ENCODE results near the gene MED13L.

The MED13L gene

GRCh38 chr12:115920395-115921183 is 356.9 kb downstream of the MED13L start:
- no peaks in the 10 kb centered on the region for H3K4me1 ChIP-seq (ENCODE audit: control insufficient read depth, low read depth, low read length)
- no peaks in the 10 kb centered on the region for H3K36me3 ChIP-seq (ENCODE audit: control insufficient read depth, insufficient read depth, low read length)
- H3K9ac ChIP-seq (ENCODE audit: low read length) = no peak overlapping the region
- DNase-seq = no peak
- no peak overlapping the region for H2BK5ac ChIP-seq (ENCODE audit: low read length)
- H4K5ac ChIP-seq (ENCODE audit: low read length) = no peak overlapping the region
- H3K79me2 ChIP-seq (ENCODE audit: control insufficient read depth, insufficient read depth, low read length) = no peaks in the 10 kb centered on the region
- WGBS (ENCODE audit: extremely low coverage, insufficient coverage, low lambda C conversion rate) = no CpG with 5 or more reads among the region's 3 CpGs
- no peak overlapping the region for H3K27ac ChIP-seq (ENCODE audit: low read depth, low read length)
- no peak overlapping the region for H3K4me3 ChIP-seq (ENCODE audit: low read length)
- no peak overlapping the region for H2BK15ac ChIP-seq (replicated peaks; ENCODE audit: low read depth)
- no peaks in the 10 kb centered on the region for H3K79me1 ChIP-seq (ENCODE audit: low read length)
- H3K27me3 ChIP-seq (ENCODE audit: insufficient read depth, low read length, poor library complexity) = no peaks in the 10 kb centered on the region
- no peak overlapping the region for H3K56ac ChIP-seq (ENCODE audit: low read length)
- H3K23ac ChIP-seq (ENCODE audit: low read length) = no peak overlapping the region
- no peak overlapping the region for H4K8ac ChIP-seq (ENCODE audit: low read depth, low read length)
- no peak overlapping the region for H3K4me2 ChIP-seq (ENCODE audit: low read length)
- no peak overlapping the region for H3K18ac ChIP-seq (ENCODE audit: low read length)
- no peak overlapping the region for H2BK120ac ChIP-seq (ENCODE audit: low read depth, low read length)
- no peak overlapping the region for H3K4ac ChIP-seq (ENCODE audit: low read depth, low read length)
- H2AK5ac ChIP-seq (ENCODE audit: low read length) = no peak overlapping the region

- Histone ChIP-seq H2BK5ac (ENCODE audit: low read length) (no peak overlapping the region), H3K4me1 (ENCODE audit: control insufficient read depth, low read depth, low read length) (no peaks in the 10 kb centered on the region), H3K79me1 (ENCODE audit: low read length) (no peaks in the 10 kb centered on the region), H3K56ac (ENCODE audit: low read length) (no peak overlapping the region), H2BK120ac (ENCODE audit: low read depth, low read length) (no peak overlapping the region), H3K27me3 (ENCODE audit: insufficient read depth, low read length, poor library complexity) (no peaks in the 10 kb centered on the region), H4K8ac (ENCODE audit: low read depth, low read length) (no peak overlapping the region), H3K23ac (ENCODE audit: low read length) (no peak overlapping the region), H3K27ac (ENCODE audit: low read depth, low read length) (no peak overlapping the region), H3K9ac (ENCODE audit: low read length) (no peak overlapping the region), H3K4ac (ENCODE audit: low read depth, low read length) (no peak overlapping the region), H3K4me2 (ENCODE audit: low read length) (no peak overlapping the region), H2BK15ac (replicated peaks; ENCODE audit: low read depth) (no peak overlapping the region), H3K18ac (ENCODE audit: low read length) (no peak overlapping the region), H2AK5ac (ENCODE audit: low read length) (no peak overlapping the region), H4K5ac (ENCODE audit: low read length) (no peak overlapping the region), H3K79me2 (ENCODE audit: control insufficient read depth, insufficient read depth, low read length) (no peaks in the 10 kb centered on the region), H3K36me3 (ENCODE audit: control insufficient read depth, insufficient read depth, low read length) (no peaks in the 10 kb centered on the region), H3K4me3 (ENCODE audit: low read length) (no peak overlapping the region)
- peak; percentile 14 for DNase-seq
- no CpG with 5 or more reads among the region's 7 CpGs for WGBS (ENCODE audit: extremely low coverage, insufficient coverage, low lambda C conversion rate)
These were observed 358.7 kb downstream of the MED13L start for GRCh38 chr12:115918763-115919162.

- Histone ChIP-seq H3K9ac (ENCODE audit: low read length) (peak overlapping the region; percentile 45), H3K27ac (ENCODE audit: low read depth, low read length) (no peak overlapping the region), H3K4me1 (ENCODE audit: control insufficient read depth, low read depth, low read length) (no peaks in the 10 kb centered on the region), H3K56ac (ENCODE audit: low read length) (peak overlapping the region; percentile 78), H2BK15ac (replicated peaks; ENCODE audit: low read depth) (no peak overlapping the region), H2BK120ac (ENCODE audit: low read depth, low read length) (no peak overlapping the region), H3K4me3 (ENCODE audit: low read length) (no peak overlapping the region), H3K4me2 (ENCODE audit: low read length) (peak overlapping the region; percentile 2), H3K18ac (ENCODE audit: low read length) (no peak overlapping the region), H3K79me1 (ENCODE audit: low read length) (no peaks in the 10 kb centered on the region), H2AK5ac (ENCODE audit: low read length) (no peak overlapping the region), H4K8ac (ENCODE audit: low read depth, low read length) (no peak overlapping the region), H3K27me3 (ENCODE audit: insufficient read depth, low read length, poor library complexity) (no peaks in the 10 kb centered on the region), H3K36me3 (ENCODE audit: control insufficient read depth, insufficient read depth, low read length) (no peaks in the 10 kb centered on the region), H3K79me2 (ENCODE audit: control insufficient read depth, insufficient read depth, low read length) (no peaks in the 10 kb centered on the region), H4K5ac (ENCODE audit: low read length) (no peak overlapping the region), H3K4ac (ENCODE audit: low read depth, low read length) (no peak overlapping the region), H2BK5ac (ENCODE audit: low read length) (no peak overlapping the region), H3K23ac (ENCODE audit: low read length) (no peak overlapping the region)
- peak; percentile 60 for DNase-seq
- WGBS (ENCODE audit: extremely low coverage, insufficient coverage, low lambda C conversion rate) = no CpG with 5 or more reads among the region's 57 CpGs
These were observed 360.4 kb downstream of the MED13L start for GRCh38 chr12:115916910-115917668.

DNA sequence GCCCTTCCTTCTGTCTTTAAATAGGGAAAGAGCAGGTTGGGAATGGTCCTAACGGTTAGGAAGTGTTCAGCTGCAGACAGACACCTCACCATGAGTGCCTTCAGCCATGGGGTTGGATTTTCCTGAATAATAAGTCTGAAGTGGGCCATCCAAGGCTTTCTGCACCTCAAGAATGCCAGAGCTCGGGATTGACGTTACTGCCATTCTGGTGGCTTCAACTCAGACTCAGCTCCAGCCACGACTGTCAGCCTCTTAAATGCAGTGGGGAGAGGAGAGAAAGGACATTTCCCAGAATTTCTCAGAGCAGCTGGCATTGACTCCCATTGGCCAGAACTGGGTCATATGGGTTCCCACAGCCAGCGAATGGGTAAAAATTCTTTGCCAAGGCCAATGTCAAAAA is 363.4 kb downstream of the MED13L start:
- Histone ChIP-seq H3K23ac (ENCODE audit: low read length) (no peak overlapping the region), H4K8ac (ENCODE audit: low read depth, low read length) (no peak overlapping the region), H3K56ac (ENCODE audit: low read length) (no peak overlapping the region), H2BK120ac (ENCODE audit: low read depth, low read length) (no peak overlapping the region), H3K4me3 (ENCODE audit: low read length) (no peak overlapping the region), H2BK5ac (ENCODE audit: low read length) (no peak overlapping the region), H3K4me1 (ENCODE audit: control insufficient read depth, low read depth, low read length) (peaks cover 2% of the 10 kb centered on the region), H3K9ac (ENCODE audit: low read length) (no peak overlapping the region), H3K27ac (ENCODE audit: low read depth, low read length) (no peak overlapping the region), H3K4me2 (ENCODE audit: low read length) (no peak overlapping the region), H3K79me1 (ENCODE audit: low read length) (no peaks in the 10 kb centered on the region), H3K36me3 (ENCODE audit: control insufficient read depth, insufficient read depth, low read length) (no peaks in the 10 kb centered on the region), H2AK5ac (ENCODE audit: low read length) (no peak overlapping the region), H4K5ac (ENCODE audit: low read length) (no peak overlapping the region), H2BK15ac (replicated peaks; ENCODE audit: low read depth) (no peak overlapping the region), H3K79me2 (ENCODE audit: control insufficient read depth, insufficient read depth, low read length) (no peaks in the 10 kb centered on the region), H3K4ac (ENCODE audit: low read depth, low read length) (no peak overlapping the region), H3K27me3 (ENCODE audit: insufficient read depth, low read length, poor library complexity) (no peaks in the 10 kb centered on the region), H3K18ac (ENCODE audit: low read length) (no peak overlapping the region)
- no peak for DNase-seq
- no CpG with 5 or more reads among the region's 5 CpGs for WGBS (ENCODE audit: extremely low coverage, insufficient coverage, low lambda C conversion rate)

DNA sequence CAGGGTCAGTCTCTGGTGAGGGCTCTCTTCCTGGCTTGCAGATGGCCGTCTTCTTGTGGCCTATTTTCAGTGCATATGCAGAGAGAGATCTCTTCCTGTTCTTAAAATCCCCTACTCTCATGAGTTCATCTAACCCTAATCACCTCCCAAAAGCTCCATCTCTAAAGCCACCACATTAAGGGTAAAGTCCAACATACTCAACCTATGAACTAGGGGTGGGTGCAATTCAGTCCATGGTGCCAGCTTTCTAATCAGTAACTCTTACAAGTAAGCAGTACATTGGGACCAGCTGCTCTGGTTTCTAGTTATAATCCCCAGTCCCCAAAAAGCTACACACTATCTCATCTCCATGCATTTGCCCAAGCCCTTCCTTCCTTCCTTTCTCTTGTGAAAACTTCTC is 365.1 kb downstream of the MED13L start:
- Histone ChIP-seq H3K4me2 (ENCODE audit: low read length) (no peak overlapping the region), H4K5ac (ENCODE audit: low read length) (no peak overlapping the region), H3K4me1 (ENCODE audit: control insufficient read depth, low read depth, low read length) (peaks cover 2% of the 10 kb centered on the region), H2BK5ac (ENCODE audit: low read length) (no peak overlapping the region), H3K56ac (ENCODE audit: low read length) (no peak overlapping the region), H3K27ac (ENCODE audit: low read depth, low read length) (no peak overlapping the region), H2BK15ac (replicated peaks; ENCODE audit: low read depth) (no peak overlapping the region), H2AK5ac (ENCODE audit: low read length) (no peak overlapping the region), H3K79me1 (ENCODE audit: low read length) (no peaks in the 10 kb centered on the region), H3K18ac (ENCODE audit: low read length) (no peak overlapping the region), H3K23ac (ENCODE audit: low read length) (no peak overlapping the region), H3K4ac (ENCODE audit: low read depth, low read length) (no peak overlapping the region), H3K79me2 (ENCODE audit: control insufficient read depth, insufficient read depth, low read length) (no peaks in the 10 kb centered on the region), H3K36me3 (ENCODE audit: control insufficient read depth, insufficient read depth, low read length) (no peaks in the 10 kb centered on the region), H3K9ac (ENCODE audit: low read length) (no peak overlapping the region), H3K27me3 (ENCODE audit: insufficient read depth, low read length, poor library complexity) (no peaks in the 10 kb centered on the region), H4K8ac (ENCODE audit: low read depth, low read length) (no peak overlapping the region), H3K4me3 (ENCODE audit: low read length) (no peak overlapping the region), H2BK120ac (ENCODE audit: low read depth, low read length) (no peak overlapping the region)
- no peak for DNase-seq
- no CpG with 5 or more reads among the region's 1 CpG for WGBS (ENCODE audit: extremely low coverage, insufficient coverage, low lambda C conversion rate)
